ENCODE data around the gene CAMTA2.
"Not testable (repeated sequence)": the region's sequence is repeated elsewhere in the genome, so short reads cannot be mapped to it uniquely, and the experiment has no call there.

CAMTA2 gene

GRCh38 chr17:4926577-4927335 lies 60.7 kb downstream of the CAMTA2 start:
- not testable (repeated sequence) for DNase-seq

- DNase-seq: no peak
Observed at GRCh38 chr17:4921320-4921719, 66.2 kb downstream of the CAMTA2 start.

- no peak for DNase-seq
Observed at GRCh38 chr17:4920351-4921048, 67.0 kb downstream of the CAMTA2 start.

GRCh38 chr17:4919511-4920047 lies 67.9 kb downstream of the CAMTA2 start:
- no peak for DNase-seq

Measured in activated CD4-positive, CD25-positive, alpha-beta regulatory T cell (primary cell).